ENCODE data around the gene FAM240A.
"Not testable (repeated sequence)": the region's sequence is repeated elsewhere in the genome, so short reads cannot be mapped to it uniquely, and the experiment has no call there.

Gene FAM240A

DNA sequence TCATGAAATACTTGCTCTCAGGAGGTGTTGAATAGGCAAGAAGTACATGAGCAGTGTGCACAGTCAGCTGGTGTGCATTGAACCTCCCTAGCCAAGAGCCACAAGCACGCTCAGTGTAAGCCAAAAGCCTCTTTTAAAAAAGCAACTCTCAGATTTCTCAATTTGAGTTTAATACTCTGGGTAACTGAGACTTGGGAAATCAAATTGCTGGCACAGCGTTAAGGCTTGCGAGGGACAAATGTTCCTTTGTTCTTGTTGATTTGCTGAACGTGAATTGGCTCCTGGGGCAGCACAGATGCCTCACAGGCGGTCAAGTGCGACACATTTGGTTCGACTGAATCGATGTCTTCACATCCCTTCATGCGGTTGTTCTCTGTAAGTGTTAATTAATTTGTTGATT, at the start of gene FAM240A:
Gene FAM240A (plus strand): TSS at position 202 of the 400 bp plus-strand sequence. CDS start 159 bp downstream, at position 361.
- DNase-seq, result no peak

GRCh38 chr3:46564190-46565021, 47.9 kb upstream of the FAM240A start:
- no peak for DNase-seq

DNA sequence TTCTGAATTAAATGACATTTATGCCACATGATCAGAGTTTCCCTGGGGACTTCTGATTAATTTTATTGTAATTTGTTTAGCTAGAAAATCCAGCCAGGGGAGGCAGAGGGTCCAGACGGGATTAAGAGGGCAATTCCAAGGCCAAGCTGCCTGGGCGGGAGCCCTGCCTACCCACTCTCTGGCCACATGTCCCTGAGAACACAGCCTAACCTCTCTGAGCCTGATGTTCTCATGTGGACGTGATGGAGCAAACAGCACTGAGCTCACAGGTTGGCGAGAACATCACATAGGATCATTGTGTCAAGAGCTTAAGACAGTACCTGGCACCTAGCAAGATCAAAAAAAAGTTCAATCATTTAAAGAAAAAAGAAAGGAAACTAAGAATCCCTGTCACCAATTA, 47.2 kb upstream of the FAM240A start:
- no peak for DNase-seq

DNA sequence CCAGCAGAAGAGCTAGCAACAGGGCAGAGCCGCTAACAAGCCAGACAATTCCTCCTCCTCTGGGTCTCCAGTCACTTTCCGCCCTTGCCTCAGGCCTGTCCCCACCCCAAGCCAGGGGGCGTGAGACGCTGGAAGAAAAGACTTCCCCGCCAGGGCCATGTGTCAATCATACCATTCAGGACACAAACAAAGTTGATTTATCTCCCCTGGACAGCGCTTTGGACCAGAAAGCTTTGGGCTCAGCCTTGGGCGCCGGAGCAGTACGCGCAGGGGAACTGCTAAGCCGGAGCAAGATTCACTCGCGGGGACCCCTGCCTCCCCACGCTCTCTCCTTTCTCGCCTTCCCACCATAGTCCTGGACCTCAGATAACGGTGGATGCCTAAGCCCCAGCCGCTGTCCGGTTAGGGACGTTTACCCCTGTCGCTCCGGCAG, 46.7 kb upstream of the FAM240A start:
- DNase-seq, result no peak

GRCh38 chr3:46566040-46566641, 46.2 kb upstream of the FAM240A start, which contains the start of gene LRRC2:
Gene LRRC2, minus strand, starts transcription at chr3:46566302. Its CDS starts 14,711 bp downstream, at chr3:46551591.
- no peak for DNase-seq

DNA sequence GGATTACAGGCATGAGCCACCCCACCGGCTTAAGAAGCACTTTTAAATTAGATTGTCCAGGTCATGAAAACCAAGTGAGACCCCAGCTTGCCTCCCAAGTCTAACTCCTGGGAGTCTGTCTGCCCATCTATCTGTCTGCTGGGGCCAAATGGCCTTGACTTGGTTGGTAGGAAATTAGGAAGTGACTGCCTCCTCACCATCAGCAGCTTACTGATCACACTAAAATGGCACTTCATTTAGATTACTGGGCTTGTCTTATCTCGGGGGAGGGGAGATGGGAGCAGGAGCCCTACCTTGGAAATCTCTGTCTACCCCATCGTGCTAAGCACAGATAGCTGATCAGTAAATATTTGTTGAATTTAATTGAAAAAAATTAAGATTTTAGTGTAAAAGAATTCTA, 40.6 kb upstream of the FAM240A start:
- DNase-seq, result no peak

GRCh38 chr3:46573701-46574100, 38.6 kb upstream of the FAM240A start:
- no peak for DNase-seq

- no peak for DNase-seq
These were observed 38.1 kb upstream of the FAM240A start for GRCh38 chr3:46574243-46574646.

- no peak for DNase-seq
These were observed 37.3 kb upstream of the FAM240A start for GRCh38 chr3:46574881-46575576.

- DNase-seq, result no peak
These were observed 36.6 kb upstream of the FAM240A start for GRCh38 chr3:46575577-46576222.

GRCh38 chr3:46576386-46576785, 35.9 kb upstream of the FAM240A start:
- no peak for DNase-seq

GRCh38 chr3:46576879-46577278, 35.4 kb upstream of the FAM240A start:
- no peak for DNase-seq

DNA sequence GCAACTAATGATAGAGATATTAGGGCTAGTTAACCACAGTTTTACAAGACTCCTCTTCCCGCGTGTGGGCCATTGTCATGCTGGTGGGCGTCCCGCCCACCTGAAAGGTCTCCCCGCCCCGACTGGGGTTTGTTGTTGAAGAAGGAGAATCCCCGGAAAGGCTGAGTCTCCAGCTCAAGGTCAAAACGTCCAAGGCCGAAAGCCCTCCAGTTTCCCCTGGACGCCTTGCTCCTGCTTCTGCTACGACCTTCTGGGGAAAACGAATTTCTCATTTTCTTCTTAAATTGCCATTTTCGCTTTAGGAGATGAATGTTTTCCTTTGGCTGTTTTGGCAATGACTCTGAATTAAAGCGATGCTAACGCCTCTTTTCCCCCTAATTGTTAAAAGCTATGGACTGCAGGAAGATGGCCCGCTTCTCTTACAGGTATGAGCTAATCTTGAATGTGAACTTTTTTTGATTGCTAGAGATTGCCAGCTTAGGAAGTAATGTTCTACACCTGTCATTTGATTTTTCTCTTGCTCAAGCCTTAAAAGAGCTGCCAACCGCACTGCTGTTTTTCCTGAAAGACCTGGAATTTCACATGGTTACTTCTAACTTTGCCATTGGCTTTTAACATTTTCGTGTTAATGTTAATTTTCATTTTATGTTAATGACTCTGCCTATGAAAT, 34.6 kb upstream of the FAM240A start:
- not testable (repeated sequence) for DNase-seq

GRCh38 chr3:46578973-46579755, 33.2 kb upstream of the FAM240A start:
- no peak for DNase-seq

GRCh38 chr3:46579756-46580286, 32.5 kb upstream of the FAM240A start:
- no peak for DNase-seq

GRCh38 chr3:46580675-46581074, 31.6 kb upstream of the FAM240A start:
- DNase-seq, result no peak

- DNase-seq, result no peak
These were observed 27.5 kb upstream of the FAM240A start for GRCh38 chr3:46584598-46585467.

GRCh38 chr3:46585799-46586693, 26.3 kb upstream of the FAM240A start:
- no peak for DNase-seq

DNA sequence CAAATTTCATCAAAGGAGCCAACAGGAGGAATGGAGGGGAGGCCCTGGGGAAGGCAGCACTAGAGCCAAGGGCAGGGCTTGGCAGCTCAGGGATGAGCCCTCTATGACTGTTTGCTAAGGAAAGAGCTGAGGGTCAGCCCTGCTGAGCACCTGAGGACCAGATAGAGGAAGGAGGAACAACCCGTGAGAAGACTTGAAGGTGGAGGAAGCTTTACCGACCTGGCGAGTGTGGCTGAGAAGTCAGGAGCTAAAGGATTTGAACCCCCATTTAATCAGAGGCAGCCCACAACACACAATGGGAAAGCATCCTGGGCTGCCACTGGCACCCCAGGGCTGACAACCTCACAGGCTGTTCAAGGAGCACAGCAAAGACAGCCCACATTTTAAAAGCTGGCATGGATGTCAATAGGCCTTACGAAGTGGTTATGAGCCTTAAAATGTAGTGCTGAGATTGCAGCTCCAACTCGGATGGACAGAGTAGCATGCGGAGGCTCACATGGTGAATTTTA, 25.5 kb upstream of the FAM240A start:
- no peak for DNase-seq
